Measurements from ENCODE around the gene OXNAD1.

Gene OXNAD1

GRCh38 chr3:16264708-16265454, at the start of gene OXNAD1, which contains the start of gene DPH3:
TSS of gene OXNAD1 (plus strand) at chr3:16265212. CDS start at chr3:16270953, 5,741 bp downstream.
TSS of gene DPH3 (minus strand) at chr3:16264943. CDS start at chr3:16264876, 67 bp downstream.
- peak; percentile 97 for DNase-seq (ENCODE audit: low read depth, low spot score)

- no peak for DNase-seq (ENCODE audit: low read depth, low spot score)
Observed at GRCh38 chr3:16216373-16216935, 48.6 kb upstream of the OXNAD1 start.

- no peak for DNase-seq (ENCODE audit: low read depth, low spot score)
Observed at GRCh38 chr3:16219777-16220176, 45.2 kb upstream of the OXNAD1 start.

GRCh38 chr3:16221990-16222389, 43.0 kb upstream of the OXNAD1 start:
- DNase-seq (ENCODE audit: low read depth, low spot score): no peak

GRCh38 chr3:16222547-16222946, 42.5 kb upstream of the OXNAD1 start:
- DNase-seq (ENCODE audit: low read depth, low spot score): no peak

- DNase-seq (ENCODE audit: low read depth, low spot score): no peak
Observed at GRCh38 chr3:16224325-16224724, 40.7 kb upstream of the OXNAD1 start.

GRCh38 chr3:16227566-16227965, 37.4 kb upstream of the OXNAD1 start:
- DNase-seq (ENCODE audit: low read depth, low spot score): no peak

GRCh38 chr3:16229681-16230080, 35.3 kb upstream of the OXNAD1 start:
- no peak for DNase-seq (ENCODE audit: low read depth, low spot score)

GRCh38 chr3:16231983-16232382, 33.0 kb upstream of the OXNAD1 start:
- no peak for DNase-seq (ENCODE audit: low read depth, low spot score)

GRCh38 chr3:16233806-16234205, 31.2 kb upstream of the OXNAD1 start:
- DNase-seq (ENCODE audit: low read depth, low spot score): no peak

GRCh38 chr3:16234281-16234680, 30.7 kb upstream of the OXNAD1 start:
- DNase-seq (ENCODE audit: low read depth, low spot score): no peak

GRCh38 chr3:16236030-16236639, 28.9 kb upstream of the OXNAD1 start:
- DNase-seq (ENCODE audit: low read depth, low spot score): no peak

- DNase-seq (ENCODE audit: low read depth, low spot score): no peak
Observed at GRCh38 chr3:16236856-16237393, 28.1 kb upstream of the OXNAD1 start.

GRCh38 chr3:16239086-16239770, 25.8 kb upstream of the OXNAD1 start:
- no peak for DNase-seq (ENCODE audit: low read depth, low spot score)

GRCh38 chr3:16239780-16240179, 25.2 kb upstream of the OXNAD1 start:
- DNase-seq (ENCODE audit: low read depth, low spot score): no peak

GRCh38 chr3:16240229-16241023, 24.6 kb upstream of the OXNAD1 start:
- DNase-seq (ENCODE audit: low read depth, low spot score): no peak

- no peak for DNase-seq (ENCODE audit: low read depth, low spot score)
Observed at GRCh38 chr3:16241225-16241624, 23.8 kb upstream of the OXNAD1 start.

GRCh38 chr3:16242177-16242576, 22.8 kb upstream of the OXNAD1 start:
- no peak for DNase-seq (ENCODE audit: low read depth, low spot score)

- DNase-seq (ENCODE audit: low read depth, low spot score): no peak
Observed at GRCh38 chr3:16243706-16244490, 21.1 kb upstream of the OXNAD1 start.

GRCh38 chr3:16245609-16246008, 19.4 kb upstream of the OXNAD1 start:
- no peak for DNase-seq (ENCODE audit: low read depth, low spot score)

Measured in activated naive CD8-positive, alpha-beta T cell treated with anti-CD3 and anti-CD28 coated beads, Interleukin-2, amount 50 U/mL, for 16 hours (primary cell).